Activated naive CD4-positive, alpha-beta T cell treated with anti-CD3 and anti-CD28 coated beads, Interleukin-2, amount 50 U/mL, for 72 hours (primary cell): ENCODE measurements around the gene LIF. TPM values are rescaled to one million over a fixed set of nuclear protein-coding genes. Genes with fewer than 3 reads are reported as not detected.
A peak's percentile ranks its signal among the peaks of the same experiment; 100 is the strongest.

Experiments
- ATAC-seq, 2 donors: fragments of 150-1000 bp; cut with Tn5 transposase; 2 replicates each; pipeline ENCODE4 v1.10.0; 2021; ENCODE audit warnings: mild to moderate bottlenecking in 2 of 2, moderate library complexity in 2 of 2
- DNase-seq, 2 donors: peaks; one replicate each; pipeline ENCODE4 v3.0.0; 2021 to 2022; ENCODE audit warnings: low spot score in 2 of 2
- H3K27ac Mint-ChIP-seq, 2 donors: one replicate each; pipeline ENCODE4 v1.8.0; 2022; ENCODE audit warnings: mild to moderate bottlenecking in 2 of 2, mixed read lengths in 2 of 2
- H3K36me3 Mint-ChIP-seq, 2 donors: one replicate each; pipeline ENCODE4 v1.8.0; 2022; ENCODE audit warnings: mixed read lengths in 2 of 2
- H3K9me3 Mint-ChIP-seq, 2 donors: one replicate each; pipeline ENCODE4 v1.8.0; 2022; ENCODE audit warnings: mixed read lengths in 2 of 2
- total RNA-seq, 2 donors: library from RNA; stranded (reverse); gene quantifications; one replicate each; pipeline ENCODE4 v1.2.3, GENCODE V29; 2022

Gene LIF
- total RNA-seq, 2 donors from 2014 or later = 68.9 to 522 TPM

GRCh38 chr22:30286813-30287647 lies 40.5 kb upstream of the LIF start:
- DNase-seq (peak; percentile 84 to 96), ATAC-seq (peak; percentile 35 to 42)
- Mint-ChIP-seq H3K27ac (peak overlapping the region in 1 of 2 donors; percentile 75), H3K36me3 (no peaks in the 10 kb centered on the region), H3K9me3 (no peaks in the 10 kb centered on the region)

- Mint-ChIP-seq H3K9me3 (no peaks in the 10 kb centered on the region), H3K36me3 (no peaks in the 10 kb centered on the region), H3K27ac (peak overlapping the region in 1 of 2 donors; percentile 75)
- DNase-seq (no peak), ATAC-seq (no peak)
Observed at GRCh38 chr22:30286331-30286730, 39.8 kb upstream of the LIF start.

- Mint-ChIP-seq H3K36me3 (no peaks in the 10 kb centered on the region), H3K27ac (no peak overlapping the region), H3K9me3 (no peaks in the 10 kb centered on the region)
- ATAC-seq = no peak
- no peak for DNase-seq
Observed at GRCh38 chr22:30285846-30286200, 39.3 kb upstream of the LIF start.

GRCh38 chr22:30285176-30285845 lies 38.8 kb upstream of the LIF start:
- no peak for DNase-seq
- H3K9me3 Mint-ChIP-seq = no peaks in the 10 kb centered on the region
- no peaks in the 10 kb centered on the region for H3K36me3 Mint-ChIP-seq
- H3K27ac Mint-ChIP-seq = peak overlapping the region in 1 of 2 donors; percentile 44
- ATAC-seq = no peak

GRCh38 chr22:30284666-30285065 lies 38.1 kb upstream of the LIF start:
- H3K9me3 Mint-ChIP-seq = no peaks in the 10 kb centered on the region
- DNase-seq = no peak
- no peak for ATAC-seq
- H3K27ac Mint-ChIP-seq = peak overlapping the region in 1 of 2 donors; percentile 44
- no peaks in the 10 kb centered on the region for H3K36me3 Mint-ChIP-seq

- ATAC-seq = no peak
- no peaks in the 10 kb centered on the region for H3K36me3 Mint-ChIP-seq
- H3K9me3 Mint-ChIP-seq = no peaks in the 10 kb centered on the region
- H3K27ac Mint-ChIP-seq = peak overlapping the region in 1 of 2 donors; percentile 14
- DNase-seq = no peak
Observed at GRCh38 chr22:30284172-30284571, 37.6 kb upstream of the LIF start.

- no peak for DNase-seq
- Mint-ChIP-seq H3K27ac (peak overlapping the region; percentile 36 to 72), H3K9me3 (no peaks in the 10 kb centered on the region), H3K36me3 (no peaks in the 10 kb centered on the region)
- no peak for ATAC-seq
Observed at GRCh38 chr22:30283342-30283741, 36.8 kb upstream of the LIF start.

- no peaks in the 10 kb centered on the region for H3K36me3 Mint-ChIP-seq
- peak overlapping the region in 1 of 2 donors; percentile 72 for H3K27ac Mint-ChIP-seq
- no peaks in the 10 kb centered on the region for H3K9me3 Mint-ChIP-seq
- DNase-seq (no peak), ATAC-seq (no peak)
Observed at GRCh38 chr22:30282616-30283046, 36.1 kb upstream of the LIF start.

GRCh38 chr22:30280505-30280904 lies 33.9 kb upstream of the LIF start:
- DNase-seq (no peak), ATAC-seq (no peak)
- no peak overlapping the region for H3K27ac Mint-ChIP-seq
- peaks cover 0 to 9% of the 10 kb centered on the region in 2 donors for H3K36me3 Mint-ChIP-seq
- no peaks in the 10 kb centered on the region for H3K9me3 Mint-ChIP-seq

GRCh38 chr22:30279932-30280331 lies 33.4 kb upstream of the LIF start:
- DNase-seq (no peak), ATAC-seq (no peak)
- Mint-ChIP-seq H3K36me3 (peaks cover 0 to 9% of the 10 kb centered on the region in 2 donors), H3K27ac (no peak overlapping the region), H3K9me3 (no peaks in the 10 kb centered on the region)

GRCh38 chr22:30279046-30279788 lies 32.7 kb upstream of the LIF start:
- peaks cover 0 to 9% of the 10 kb centered on the region in 2 donors for H3K36me3 Mint-ChIP-seq
- H3K27ac Mint-ChIP-seq = no peak overlapping the region
- DNase-seq (no peak), ATAC-seq (peak in 1 of 2 donors; percentile 16)
- H3K9me3 Mint-ChIP-seq = no peaks in the 10 kb centered on the region

- DNase-seq = no peak
- ATAC-seq = no peak
- H3K9me3 Mint-ChIP-seq = no peaks in the 10 kb centered on the region
- H3K36me3 Mint-ChIP-seq = peaks cover 0 to 9% of the 10 kb centered on the region in 2 donors
- H3K27ac Mint-ChIP-seq = no peak overlapping the region
Observed at GRCh38 chr22:30277547-30278344, 31.2 kb upstream of the LIF start.

GRCh38 chr22:30276039-30276438 lies 29.5 kb upstream of the LIF start:
- H3K27ac Mint-ChIP-seq = peak overlapping the region; percentile 22 to 67
- H3K9me3 Mint-ChIP-seq = no peaks in the 10 kb centered on the region
- DNase-seq (no peak), ATAC-seq (no peak)
- peaks cover 0 to 15% of the 10 kb centered on the region in 2 donors for H3K36me3 Mint-ChIP-seq

GRCh38 chr22:30275625-30276024 lies 29.1 kb upstream of the LIF start:
- DNase-seq (no peak), ATAC-seq (peak; percentile 26 to 45)
- Mint-ChIP-seq H3K27ac (peak overlapping the region; percentile 22 to 67), H3K9me3 (no peaks in the 10 kb centered on the region), H3K36me3 (peaks cover 0 to 17% of the 10 kb centered on the region in 2 donors)

GRCh38 chr22:30274437-30274812 lies 27.9 kb upstream of the LIF start:
- DNase-seq = no peak
- H3K27ac Mint-ChIP-seq = peak overlapping the region in 1 of 2 donors; percentile 5
- no peak for ATAC-seq
- peaks cover 0 to 25% of the 10 kb centered on the region in 2 donors for H3K36me3 Mint-ChIP-seq
- H3K9me3 Mint-ChIP-seq = no peaks in the 10 kb centered on the region

- H3K36me3 Mint-ChIP-seq = peaks cover 0 to 30% of the 10 kb centered on the region in 2 donors
- ATAC-seq = no peak
- DNase-seq = no peak
- H3K9me3 Mint-ChIP-seq = no peaks in the 10 kb centered on the region
- peak overlapping the region; percentile 44 to 46 for H3K27ac Mint-ChIP-seq
Observed at GRCh38 chr22:30273711-30274436, 27.3 kb upstream of the LIF start.
